MCF 10A (cell line): ENCODE measurements around the gene TMEM164. TPM values are rescaled to one million over a fixed set of nuclear protein-coding genes. Genes with fewer than 3 reads are reported as not detected.

ENCODE experiments used
- BruUV-seq: library from RNA; stranded (reverse); fragments of 400-500 nt; replicated peaks from 2 replicates; lab custom pipeline; 2021; lab: Mats Ljungman, UMichigan
- CTCF ChIA-PET: fragments of 300-600 bp; sonication (Branson Sonifier 250); formaldehyde crosslinking; extraction: SDS; loops from one replicate; lab custom pipeline; 2021; ENCODE audit warnings: antibody characterized with exemption, inconsistent platforms; lab: Yijun Ruan, JAX
- POLR2A ChIA-PET: fragments of 300-600, 350-650 bp; sonication (Branson Sonifier 250); formaldehyde crosslinking; extraction: SDS; loops from one replicate; lab custom pipeline; 2020; ENCODE audit warnings: antibody characterized with exemption, inconsistent platforms; lab: Yijun Ruan, JAX
- DNase-seq: peaks from one replicate; pipeline ENCODE4 v3.0.0-alpha.2; 2018; ENCODE audit not compliant: unreplicated experiment
- H3K27ac Mint-ChIP-seq: one replicate; pipeline ENCODE4 v1.8.0; 2022; ENCODE audit warnings: mild to moderate bottlenecking, low read depth, mixed read lengths; ENCODE audit not compliant: unreplicated experiment
- H3K27me3 Mint-ChIP-seq: one replicate; pipeline ENCODE4 v1.8.0; 2022; ENCODE audit warnings: mixed read lengths; ENCODE audit not compliant: insufficient read depth, unreplicated experiment
- H3K36me3 Mint-ChIP-seq: one replicate; pipeline ENCODE4 v1.8.0; 2022; ENCODE audit warnings: mild to moderate bottlenecking, moderate library complexity, mixed read lengths; ENCODE audit not compliant: insufficient read depth, unreplicated experiment
- H3K4me1 Mint-ChIP-seq: one replicate; pipeline ENCODE4 v1.8.0; 2022; ENCODE audit warnings: mixed read lengths; ENCODE audit not compliant: insufficient read depth, unreplicated experiment
- H3K4me3 Mint-ChIP-seq: one replicate; pipeline ENCODE4 v1.8.0; 2022; ENCODE audit warnings: mild to moderate bottlenecking, moderate library complexity, mixed read lengths; ENCODE audit not compliant: unreplicated experiment
- H3K9me3 Mint-ChIP-seq: one replicate; pipeline ENCODE4 v1.8.0; 2022; ENCODE audit warnings: mixed read lengths; ENCODE audit not compliant: unreplicated experiment
- intact Hi-C: fragments of 100-400 bp; cut with micrococcal nuclease; formaldehyde crosslinking; loops from 2 replicates; pipeline ENCODE4 v1.14.1; 2022
- total RNA-seq: library from RNA; stranded (reverse); gene quantifications from 2 replicates; pipeline ENCODE4 v1.2.3, GENCODE V29; 2022
- TF ChIP-seq, protein P1 (sequence below): fragments of 200-600 bp; IDR thresholded peaks from one replicate; pipeline ENCODE4 v1.8.0; 2022; ENCODE audit warnings: antibody characterized with exemption, mild to moderate bottlenecking; ENCODE audit not compliant: unreplicated experiment

The TMEM164 gene
- total RNA-seq, 1 experiment from 2014 or later, result 39.2 TPM

DNA sequence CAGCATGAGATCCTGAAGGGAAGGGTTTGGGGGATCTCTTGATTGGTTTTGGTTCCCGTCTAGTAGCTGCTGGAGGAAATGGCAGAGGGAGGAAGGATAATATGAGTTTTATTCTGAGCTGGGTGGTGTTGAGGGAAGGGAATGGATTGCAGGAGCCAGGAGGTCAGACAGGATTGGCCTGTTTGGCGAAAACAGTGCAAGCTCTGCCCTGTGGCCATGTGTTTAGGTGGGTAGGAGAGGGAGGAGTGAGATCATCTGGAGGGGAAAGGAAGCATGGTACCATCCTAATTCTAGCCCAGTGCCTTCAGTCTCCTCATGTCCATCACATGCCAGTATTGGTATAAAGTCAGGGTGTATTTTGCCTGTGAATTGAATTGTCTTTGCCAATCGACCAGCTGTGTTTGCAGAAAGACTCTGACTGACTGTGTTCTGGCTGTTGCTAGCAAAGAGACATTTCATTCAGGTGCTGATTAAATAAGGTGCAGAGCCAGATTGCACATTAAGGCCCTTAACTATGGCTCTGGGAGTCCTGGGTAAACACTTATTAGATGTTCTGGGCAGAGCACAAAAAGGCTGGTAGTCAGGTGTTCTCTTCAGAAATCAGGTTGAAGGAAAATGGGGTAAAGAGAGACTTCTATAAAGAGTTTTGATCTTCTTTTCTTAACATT is 10.0 kb downstream of the TMEM164 start:
- ChIA-PET POLR2A (no interaction called here), CTCF (interaction anchor here (1.1 to 1.2 kb wide), 2 partner anchors 13 to 134 kb away, joined by 3 to 4 read pairs; no protein-coding TSS in a partner anchor)
- intact Hi-C loops, result no loop called here
- no TSS peak for BruUV-seq
- Mint-ChIP-seq H3K4me1 (no peaks in the 10 kb centered on the region), H3K27me3 (peaks cover 62% of the 10 kb centered on the region), H3K36me3 (peaks cover 36% of the 10 kb centered on the region), H3K9me3 (no peaks in the 10 kb centered on the region), H3K4me3 (no peak overlapping the region), H3K27ac (no peak overlapping the region)
- TF ChIP-seq, protein P1, sequence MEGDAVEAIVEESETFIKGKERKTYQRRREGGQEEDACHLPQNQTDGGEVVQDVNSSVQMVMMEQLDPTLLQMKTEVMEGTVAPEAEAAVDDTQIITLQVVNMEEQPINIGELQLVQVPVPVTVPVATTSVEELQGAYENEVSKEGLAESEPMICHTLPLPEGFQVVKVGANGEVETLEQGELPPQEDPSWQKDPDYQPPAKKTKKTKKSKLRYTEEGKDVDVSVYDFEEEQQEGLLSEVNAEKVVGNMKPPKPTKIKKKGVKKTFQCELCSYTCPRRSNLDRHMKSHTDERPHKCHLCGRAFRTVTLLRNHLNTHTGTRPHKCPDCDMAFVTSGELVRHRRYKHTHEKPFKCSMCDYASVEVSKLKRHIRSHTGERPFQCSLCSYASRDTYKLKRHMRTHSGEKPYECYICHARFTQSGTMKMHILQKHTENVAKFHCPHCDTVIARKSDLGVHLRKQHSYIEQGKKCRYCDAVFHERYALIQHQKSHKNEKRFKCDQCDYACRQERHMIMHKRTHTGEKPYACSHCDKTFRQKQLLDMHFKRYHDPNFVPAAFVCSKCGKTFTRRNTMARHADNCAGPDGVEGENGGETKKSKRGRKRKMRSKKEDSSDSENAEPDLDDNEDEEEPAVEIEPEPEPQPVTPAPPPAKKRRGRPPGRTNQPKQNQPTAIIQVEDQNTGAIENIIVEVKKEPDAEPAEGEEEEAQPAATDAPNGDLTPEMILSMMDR, result no peak
- DNase-seq, result no peak

DNA sequence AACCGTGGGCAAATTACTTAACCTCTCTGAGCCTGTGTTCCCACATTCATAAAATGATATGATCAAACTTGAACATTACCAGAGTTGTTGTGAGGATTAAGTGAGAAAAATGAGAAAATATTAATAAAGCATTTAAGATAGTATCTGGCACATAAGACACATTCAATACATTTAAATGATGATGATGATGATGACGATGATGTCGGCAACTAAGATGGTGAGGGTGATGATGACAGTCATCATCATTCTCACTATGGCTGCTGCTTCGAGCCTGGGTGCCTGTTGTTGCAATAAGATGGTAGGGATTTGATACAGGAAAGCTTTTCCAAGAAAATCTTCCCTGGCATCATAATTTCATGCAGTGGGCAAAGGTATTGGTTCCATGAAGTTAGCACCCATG is 11.1 kb downstream of the TMEM164 start:
- intact Hi-C loops, result no loop called here
- POLR2A ChIA-PET, result interaction anchor here (1.1 kb wide), 1 partner anchor 10 kb away, joined by 3 read pairs; no protein-coding TSS in a partner anchor
- no peak overlapping the region for H3K4me3 Mint-ChIP-seq

DNA sequence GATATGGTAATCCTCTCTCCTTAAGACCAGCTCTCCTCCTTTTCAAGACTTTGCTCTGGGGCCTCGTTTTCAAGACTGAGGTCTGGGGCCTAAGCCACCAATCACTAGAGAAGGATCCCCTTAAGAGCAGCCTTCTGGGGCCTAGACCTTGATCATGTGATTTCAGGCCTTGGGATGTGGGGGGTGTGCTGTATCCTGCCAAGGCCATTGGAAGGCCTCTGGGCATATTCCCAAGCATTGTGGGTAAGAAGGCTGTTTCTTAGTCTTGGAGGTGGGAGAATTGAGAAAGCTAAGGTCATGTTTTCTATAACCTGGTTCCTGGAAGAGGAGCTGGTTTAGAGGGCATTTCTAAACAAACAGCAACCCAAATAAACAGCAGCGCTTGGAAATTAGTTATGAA is 12.1 kb downstream of the TMEM164 start:
- BruUV-seq, result no TSS peak
- Mint-ChIP-seq H3K4me1 (no peaks in the 10 kb centered on the region), H3K36me3 (peaks cover 28% of the 10 kb centered on the region), H3K4me3 (no peak overlapping the region), H3K9me3 (no peaks in the 10 kb centered on the region), H3K27ac (no peak overlapping the region), H3K27me3 (peaks cover 41% of the 10 kb centered on the region)
- CTCF ChIA-PET, result interaction anchor here (0.6 kb wide), 1 partner anchor 1527 kb away, joined by 5 read pairs; no protein-coding TSS in a partner anchor
- intact Hi-C loops, result no loop called here
- TF ChIP-seq, protein P1, result no peak
- POLR2A ChIA-PET, result no interaction called here
- DNase-seq, result no peak

More for the DNA sequence above, 11.1 kb downstream of the TMEM164 start:
- H3K9me3 Mint-ChIP-seq, result no peaks in the 10 kb centered on the region
- no peaks in the 10 kb centered on the region for H3K4me1 Mint-ChIP-seq
- CTCF ChIA-PET, result interaction anchor here (1.1 to 1.2 kb wide), 2 partner anchors 12 to 133 kb away, joined by 3 to 4 read pairs; no protein-coding TSS in a partner anchor
- TF ChIP-seq, protein P1, result no peak
- peaks cover 51% of the 10 kb centered on the region for H3K27me3 Mint-ChIP-seq
- no TSS peak for BruUV-seq
- no peak for DNase-seq
- H3K27ac Mint-ChIP-seq, result no peak overlapping the region
- H3K36me3 Mint-ChIP-seq, result peaks cover 36% of the 10 kb centered on the region

DNA sequence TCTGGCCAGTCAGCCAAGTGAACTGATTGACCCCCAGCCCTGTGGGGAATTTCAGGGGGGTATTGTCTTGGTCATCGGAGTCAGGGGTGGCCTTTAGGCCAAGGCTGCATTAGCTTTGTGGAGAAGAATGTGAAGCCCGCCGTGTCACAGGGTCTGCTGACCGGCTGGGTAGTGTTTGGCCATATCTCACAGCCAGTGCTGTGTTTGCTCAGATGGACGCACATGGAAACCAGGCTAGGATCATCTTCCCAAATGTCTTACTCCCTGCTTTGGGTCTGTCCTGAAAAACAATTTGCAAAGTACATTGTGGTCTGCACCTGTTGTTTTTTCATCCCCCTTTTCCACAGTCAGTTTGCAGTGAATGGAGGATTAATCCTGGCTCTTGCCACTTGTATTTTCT is 13.0 kb downstream of the TMEM164 start:
- POLR2A ChIA-PET, result interaction anchor here (0.6 kb wide), 1 partner anchor 109 kb away, joined by 3 read pairs; no protein-coding TSS in a partner anchor
- peaks cover 19% of the 10 kb centered on the region for H3K36me3 Mint-ChIP-seq

More for the DNA sequence above, 13.0 kb downstream of the TMEM164 start:
- no peak for DNase-seq
- Mint-ChIP-seq H3K27me3 (peaks cover 32% of the 10 kb centered on the region), H3K4me1 (no peaks in the 10 kb centered on the region), H3K4me3 (no peak overlapping the region), H3K27ac (no peak overlapping the region), H3K9me3 (no peaks in the 10 kb centered on the region)
- TF ChIP-seq, protein P1, result no peak
- BruUV-seq, result no TSS peak
- CTCF ChIA-PET, result no interaction called here
- intact Hi-C loops, result no loop called here
